Aorta (tissue), 5 donors: ENCODE data around the gene LMX1B. TPM values are rescaled to one million over a fixed set of nuclear protein-coding genes. Genes with fewer than 3 reads are reported as not detected.

ENCODE experiments used
- ATAC-seq: fragments of 200-7000 bp; cut with Tn5 transposase; one replicate; pipeline ENCODE4 v1.9.1; 2022; ENCODE audit warnings: moderate library complexity; ENCODE audit not compliant: low FRiP score
- DNase-seq, 2 donors: peaks; one replicate each; pipeline ENCODE4 v3.0.0-alpha.2; 2020
- H3K27ac ChIP-seq, 2 donors: one replicate each; pipeline ENCODE4 v1.5.1; 2013; ENCODE audit warnings: low read length in 2 of 2, mild to moderate bottlenecking in 2 of 2, moderate library complexity in 2 of 2, control low read depth in 1 of 2, inconsistent platforms in 1 of 2, low read depth in 1 of 2
- H3K27me3 ChIP-seq, 2 donors: one replicate each; pipeline ENCODE4 v1.6.1; 2013; ENCODE audit warnings: control low read depth in 1 of 2, low read length in 1 of 2, mild to moderate bottlenecking in 1 of 2, moderate library complexity in 1 of 2; ENCODE audit not compliant: insufficient read depth in 2 of 2, control insufficient read depth in 1 of 2
- H3K36me3 ChIP-seq, 2 donors: one replicate each; pipeline ENCODE4 v1.6.1; 2013; ENCODE audit warnings: control low read depth in 1 of 2, low read length in 1 of 2, mild to moderate bottlenecking in 1 of 2; ENCODE audit not compliant: insufficient read depth in 2 of 2, control insufficient read depth in 1 of 2
- H3K4me1 ChIP-seq, 2 donors: one replicate each; pipeline ENCODE4 v1.6.1; 2013; ENCODE audit warnings: low read length in 2 of 2, control low read depth in 1 of 2, mild to moderate bottlenecking in 1 of 2, moderate library complexity in 1 of 2; ENCODE audit not compliant: insufficient read depth in 2 of 2, control insufficient read depth in 1 of 2
- H3K4me3 ChIP-seq, 2 donors: one replicate each; pipeline ENCODE4 v1.5.1; 2013; ENCODE audit warnings: low read length in 2 of 2, control low read depth in 1 of 2, mild to moderate bottlenecking in 1 of 2
- H3K9me3 ChIP-seq: one replicate; pipeline ENCODE4 v1.6.1; 2013; ENCODE audit warnings: mild to moderate bottlenecking, low read length; ENCODE audit not compliant: control insufficient read depth
- WGBS, 2 donors: extraction: QIAGEN DNeasy Blood & Tissue Kit; methylation state at CpG; one replicate each; pipeline ENCODE4 v1.1.7; 2013; 5-methylcytosine and 5-hydroxymethylcytosine counted together
- intact Hi-C, 2 donors: fragments of 100-400 bp; cut with DNase I; formaldehyde crosslinking; loops; one replicate each; pipeline versions ENCODE4 v1.14.2 to v1.15.0; 2022
- polyA plus RNA-seq, 2 donors: library from polyadenylated mRNA; stranded (reverse); fragments of 200-250 nt; gene quantifications; one replicate each; pipeline ENCODE4 v1.2.3, GENCODE V29; 2013
- total RNA-seq, 2 donors: library from RNA; stranded (reverse); fragmentation: NEBNext Ultra II Directional; extraction: Animal tissue kit (Norgen Biotek cat#: 25700); gene quantifications; one replicate each; pipeline ENCODE4 v1.2.1, GENCODE V29; 2021
- donor health status: healthy with polysubstance abuse.
- donor health status: Bipolar disorder and iron deficiency.
- donor health status: DM: no; HTN: no; CAD: no.
- donor health status: DM: no; HTN: no; CAD: no.
- donor health status: DM: yes; HTN: yes; CAD: no.

Gene LMX1B
- total and polyA plus RNA-seq, 4 donors, result 0.32 to 1.6 TPM; not detected in 2

DNA sequence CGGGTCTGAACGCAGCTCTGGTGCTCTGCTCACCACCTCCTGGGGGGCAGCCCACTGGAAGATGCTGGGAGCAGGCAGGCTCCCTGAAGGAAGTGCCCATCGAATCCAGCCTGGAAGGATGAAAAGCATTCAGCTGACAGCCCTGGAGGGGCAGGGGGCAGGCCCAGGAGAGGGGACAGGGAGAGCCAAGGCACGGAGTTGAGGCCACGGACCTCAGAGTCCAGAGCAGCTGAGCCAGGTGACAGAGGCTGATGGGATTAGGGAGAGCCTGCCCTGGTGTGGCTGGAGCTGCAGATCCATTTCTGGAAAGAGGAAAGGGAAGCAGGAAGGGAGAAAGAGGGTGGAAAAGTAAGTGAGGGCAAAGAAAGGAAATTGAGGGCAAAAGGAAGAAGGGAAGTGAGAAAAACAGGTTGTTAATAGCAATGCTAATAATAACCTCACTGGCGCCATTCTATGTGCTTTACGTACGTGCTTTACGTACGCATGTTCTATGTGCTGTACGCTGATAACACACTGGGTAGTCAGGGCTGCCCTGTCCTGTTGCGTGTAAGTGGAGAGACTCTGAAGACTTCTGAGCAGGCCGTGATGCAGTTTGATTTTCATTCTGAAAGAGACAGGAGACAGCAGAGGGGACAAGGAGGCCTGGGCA, 52.6 kb downstream of the LMX1B start:
- H3K27me3 ChIP-seq, result no peaks in the 10 kb centered on the region
- H3K9me3 ChIP-seq, result no peaks in the 10 kb centered on the region
- 79 to 84% methylated on average over 13 of the region's 13 CpGs for WGBS, 2 donors
- DNase-seq (no peak), ATAC-seq (no peak)
- intact Hi-C loops, result no loop called here
- no peaks in the 10 kb centered on the region for H3K36me3 ChIP-seq
- no peak overlapping the region for H3K27ac ChIP-seq
- H3K4me3 ChIP-seq, result no peak overlapping the region
- no peaks in the 10 kb centered on the region for H3K4me1 ChIP-seq

DNA sequence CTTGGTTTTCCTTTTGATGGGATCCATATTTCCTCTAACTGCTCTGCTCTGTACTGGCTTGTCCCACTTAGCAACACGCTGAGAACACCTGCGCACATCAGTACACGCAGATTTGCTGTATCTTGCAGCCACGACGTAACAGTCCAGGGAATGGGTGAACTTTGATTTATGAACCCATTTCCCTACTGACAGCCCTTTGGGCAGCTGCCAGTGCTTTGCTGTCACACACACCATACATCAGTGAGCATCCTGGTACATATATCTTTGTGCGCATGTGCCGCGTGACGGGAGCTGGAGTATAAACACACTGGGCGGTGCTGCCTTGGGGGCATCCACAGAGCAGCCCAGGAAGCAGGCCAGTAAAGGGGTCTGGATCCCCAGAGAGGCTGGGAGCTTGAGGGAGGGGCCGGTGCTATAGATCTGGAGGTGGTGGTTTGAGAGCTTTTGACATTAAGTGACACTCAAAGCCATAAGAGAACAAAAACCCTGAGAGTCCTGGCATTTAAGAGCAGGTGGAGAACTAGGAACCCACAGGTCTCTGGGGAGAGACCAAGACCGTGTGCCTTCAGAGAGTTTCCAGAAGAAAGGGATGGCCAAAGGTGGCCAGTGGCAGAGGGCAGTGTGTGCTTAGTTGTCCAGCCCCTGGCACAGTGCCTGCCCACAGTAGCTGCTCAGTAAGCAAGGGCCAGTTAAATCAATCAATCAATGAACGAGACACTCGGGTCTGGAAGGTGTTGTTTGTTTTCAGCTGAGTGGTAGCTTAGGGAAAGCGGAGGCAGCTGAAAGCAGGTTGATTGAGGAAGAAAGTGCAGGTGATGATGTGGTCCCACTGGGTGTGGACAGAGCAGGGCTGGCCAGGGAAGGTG, 53.7 kb downstream of the LMX1B start:
- Histone ChIP-seq H3K9me3 (no peaks in the 10 kb centered on the region), H3K36me3 (no peaks in the 10 kb centered on the region), H3K27ac (no peak overlapping the region), H3K27me3 (no peaks in the 10 kb centered on the region), H3K4me1 (no peaks in the 10 kb centered on the region), H3K4me3 (no peak overlapping the region)
- DNase-seq (no peak), ATAC-seq (no peak)
- intact Hi-C loops, result no loop called here
- WGBS, 2 donors, result 85 to 89% methylated on average over 15 of the region's 15 CpGs

DNA sequence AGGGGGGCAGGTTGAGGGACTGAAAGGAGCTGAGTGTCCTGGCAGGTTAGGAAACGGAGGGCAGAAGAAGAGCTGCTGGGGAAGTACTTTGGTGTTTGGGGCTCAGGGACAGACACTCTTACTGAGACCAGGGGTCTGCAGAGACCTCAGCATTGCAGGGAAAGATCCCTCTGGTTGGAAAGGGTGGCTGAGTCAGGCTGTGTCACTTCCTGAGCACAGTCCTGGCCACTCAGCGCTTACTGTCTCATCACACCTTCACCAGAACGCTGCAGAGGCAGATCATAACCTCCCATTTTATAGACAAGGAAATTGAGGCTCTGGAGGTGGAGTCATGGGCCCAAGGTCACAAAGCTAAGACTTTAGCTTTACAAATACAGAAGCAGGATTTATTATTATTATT, 54.3 kb downstream of the LMX1B start:
- intact Hi-C loops, result no loop called here
- DNase-seq (no peak), ATAC-seq (no peak)
- Histone ChIP-seq H3K4me1 (no peaks in the 10 kb centered on the region), H3K36me3 (no peaks in the 10 kb centered on the region), H3K27ac (no peak overlapping the region), H3K9me3 (no peaks in the 10 kb centered on the region), H3K4me3 (no peak overlapping the region), H3K27me3 (no peaks in the 10 kb centered on the region)
- WGBS, 2 donors, result 92 to 93% methylated on average over 3 of the region's 3 CpGs

DNA sequence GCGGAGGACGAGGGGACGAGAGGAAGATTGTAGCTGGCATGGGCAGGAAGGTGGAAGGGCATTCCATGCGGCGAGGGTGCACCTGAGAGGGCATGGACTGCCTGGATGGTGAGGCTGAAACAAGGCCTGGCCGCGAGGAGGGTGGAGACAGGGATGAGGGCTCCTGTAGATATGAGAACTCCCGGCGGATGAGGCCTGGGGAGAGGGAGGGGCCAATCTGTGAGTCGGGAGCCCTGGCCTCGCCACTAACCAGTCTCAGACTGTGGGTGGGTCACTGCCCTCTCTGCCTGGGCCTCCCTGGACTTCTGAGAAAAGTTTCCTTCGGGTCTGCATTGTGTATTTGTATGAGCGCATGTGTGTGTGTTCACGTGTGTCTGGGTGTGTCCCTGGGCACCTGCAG, 55.4 kb downstream of the LMX1B start:
- no peak overlapping the region for H3K27ac ChIP-seq
- H3K4me1 ChIP-seq, result no peaks in the 10 kb centered on the region
- H3K27me3 ChIP-seq, result no peaks in the 10 kb centered on the region
- ATAC-seq, result no peak
- WGBS, 2 donors, result 87 to 88% methylated on average over 14 of the region's 14 CpGs
- H3K9me3 ChIP-seq, result no peaks in the 10 kb centered on the region
- H3K4me3 ChIP-seq, result no peak overlapping the region
- intact Hi-C loops, result no loop called here
- H3K36me3 ChIP-seq, result no peaks in the 10 kb centered on the region
- no peak for DNase-seq

DNA sequence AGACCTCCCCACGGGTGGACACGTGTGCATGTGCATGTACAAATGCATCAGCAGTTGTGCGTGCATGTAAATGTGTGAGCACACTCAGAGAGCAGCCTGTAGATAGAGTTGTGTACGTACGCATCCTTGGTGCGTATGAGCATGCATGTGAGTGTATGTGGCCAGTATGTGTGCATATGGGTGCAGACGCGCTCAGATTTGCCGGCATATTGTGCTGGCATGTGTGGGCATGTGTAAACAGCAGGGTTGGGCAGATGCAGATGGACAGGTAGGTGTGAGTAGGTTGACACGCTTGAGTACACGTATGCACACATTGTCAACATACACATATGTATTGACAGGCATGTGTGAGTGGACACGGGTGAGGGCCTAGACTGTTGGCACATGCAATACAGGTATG, 56.5 kb downstream of the LMX1B start:
- 93 to 94% methylated on average over 12 of the region's 12 CpGs for WGBS, 2 donors
- no peak for ATAC-seq

DNA sequence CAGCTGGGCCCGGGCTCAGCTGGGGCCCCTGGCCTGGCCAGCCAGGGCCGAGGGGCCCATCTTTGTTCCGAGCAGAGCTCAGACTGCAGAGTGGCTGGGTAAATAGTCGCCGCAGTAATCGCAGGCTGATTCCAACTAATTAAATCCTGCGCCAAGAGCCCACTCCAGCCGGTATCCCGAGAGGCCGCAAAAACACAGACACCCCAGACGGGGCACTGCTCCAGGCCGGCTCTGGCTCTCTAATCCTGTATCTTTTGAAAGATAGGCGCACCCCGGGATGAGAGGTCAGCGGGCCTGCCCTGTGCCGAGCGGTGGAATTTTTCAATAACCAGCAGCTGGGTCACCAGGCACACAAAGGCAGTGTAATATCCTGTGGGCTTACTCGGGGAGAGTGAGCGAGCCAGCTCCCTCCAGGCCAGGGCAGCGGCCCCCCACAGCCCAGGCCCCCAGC, 57.7 kb downstream of the LMX1B start:
- WGBS, 2 donors, result 17 to 20% methylated on average over 20 of the region's 20 CpGs
- no peak for ATAC-seq
- H3K27me3 ChIP-seq, result no peaks in the 10 kb centered on the region

More for the DNA sequence above, 56.5 kb downstream of the LMX1B start:
- Histone ChIP-seq H3K36me3 (no peaks in the 10 kb centered on the region), H3K9me3 (no peaks in the 10 kb centered on the region), H3K27ac (no peak overlapping the region), H3K27me3 (no peaks in the 10 kb centered on the region), H3K4me1 (no peaks in the 10 kb centered on the region), H3K4me3 (no peak overlapping the region)
- DNase-seq, result no peak
- intact Hi-C loops, result no loop called here

DNA sequence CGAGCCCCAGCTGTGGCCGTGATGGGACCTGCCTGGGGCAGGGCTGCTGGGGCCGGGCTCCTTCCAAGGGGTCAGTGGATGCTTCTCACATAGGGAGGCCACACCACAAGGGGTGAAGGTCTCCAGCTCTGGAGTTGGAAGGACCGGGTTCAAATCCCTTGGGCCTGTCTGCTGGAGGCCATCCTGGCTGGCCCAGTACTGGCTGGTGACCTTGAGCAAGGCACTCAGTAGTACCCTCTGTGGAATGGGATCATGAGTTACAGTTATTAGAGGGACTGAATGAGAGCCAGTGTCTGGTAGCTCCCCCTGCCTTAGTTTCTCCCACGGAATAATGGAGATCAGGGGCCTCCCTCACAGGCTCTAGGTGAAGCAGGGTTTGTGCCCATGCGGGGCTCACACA, 58.3 kb downstream of the LMX1B start:
- no peak overlapping the region for H3K4me3 ChIP-seq
- H3K27me3 ChIP-seq, result no peaks in the 10 kb centered on the region
- DNase-seq, result no peak
- no peaks in the 10 kb centered on the region for H3K36me3 ChIP-seq
- intact Hi-C loops, result no loop called here
- H3K27ac ChIP-seq, result no peak overlapping the region
- no peak for ATAC-seq
- no peaks in the 10 kb centered on the region for H3K4me1 ChIP-seq
- H3K9me3 ChIP-seq, result no peaks in the 10 kb centered on the region
- WGBS, 2 donors, result 84 to 85% methylated on average over 6 of the region's 6 CpGs

More for the DNA sequence above, 57.7 kb downstream of the LMX1B start:
- no peak overlapping the region for H3K4me3 ChIP-seq
- H3K9me3 ChIP-seq, result no peaks in the 10 kb centered on the region
- H3K27ac ChIP-seq, result no peak overlapping the region
- intact Hi-C loops, result no loop called here
- H3K4me1 ChIP-seq, result no peaks in the 10 kb centered on the region
- H3K36me3 ChIP-seq, result no peaks in the 10 kb centered on the region
- no peak for DNase-seq

DNA sequence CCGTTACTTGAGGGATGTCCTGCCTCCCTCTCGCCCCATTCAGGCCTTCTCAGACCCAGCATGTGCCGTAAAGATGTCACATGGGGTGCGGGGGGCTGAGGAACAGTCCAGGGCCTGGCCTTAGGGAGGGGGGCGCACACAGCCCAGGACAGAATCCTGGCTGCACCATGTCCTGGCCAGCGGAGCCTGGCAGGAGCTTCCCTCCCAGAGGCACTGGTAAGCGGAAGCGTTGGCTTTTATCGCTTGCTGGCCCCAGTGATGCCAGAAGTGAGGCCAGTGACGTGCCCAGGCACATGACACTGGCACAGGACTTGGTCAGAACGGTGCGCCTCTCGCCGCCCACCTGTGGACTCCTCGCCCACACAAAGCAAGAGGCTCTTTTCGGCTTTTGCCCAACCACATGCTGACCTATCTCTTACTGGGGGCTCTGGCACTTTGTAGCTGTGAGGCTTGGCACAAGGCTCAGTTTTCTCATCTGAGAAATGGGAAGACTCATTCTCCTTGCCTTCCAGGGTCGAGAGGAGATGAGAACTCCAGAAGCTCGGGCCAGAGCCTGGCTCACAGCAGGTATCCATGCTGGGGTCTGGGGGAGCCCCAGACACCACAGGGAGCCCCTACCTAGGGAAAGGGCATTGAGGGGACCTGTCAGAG, 59.0 kb downstream of the LMX1B start:
- H3K27ac ChIP-seq, result no peak overlapping the region
- no peak for ATAC-seq
- no peak for DNase-seq
- WGBS, 2 donors, result 88 to 89% methylated on average over 18 of the region's 18 CpGs
- H3K36me3 ChIP-seq, result no peaks in the 10 kb centered on the region
- no peak overlapping the region for H3K4me3 ChIP-seq
- H3K4me1 ChIP-seq, result no peaks in the 10 kb centered on the region
- H3K9me3 ChIP-seq, result no peaks in the 10 kb centered on the region
- no peaks in the 10 kb centered on the region for H3K27me3 ChIP-seq
- intact Hi-C loops, result no loop called here
